Measurements from ENCODE around the gene NET1.

NET1 gene

GRCh38 chr10:5504146-5505072, 92.1 kb downstream of the NET1 start:
- DNase-seq = no peak

GRCh38 chr10:5506246-5506645, 93.9 kb downstream of the NET1 start:
- DNase-seq = no peak

- no peak for DNase-seq
Measured at GRCh38 chr10:5506751-5507648, 94.6 kb downstream of the NET1 start.

- DNase-seq = no peak
Measured at GRCh38 chr10:5507649-5508131, 95.3 kb downstream of the NET1 start.

GRCh38 chr10:5508161-5508604, 95.8 kb downstream of the NET1 start:
- DNase-seq = no peak
